Mesenchymal stem cell (in vitro differentiated cells and primary cell): ENCODE data around the gene NR1I2. TPM values are rescaled to one million over a fixed set of nuclear protein-coding genes. Genes with fewer than 3 reads are reported as not detected.

ENCODE experiments used
- DNase-seq: peaks from one replicate; pipeline ENCODE4 v3.0.0-alpha.2; 2013
- H2AFZ ChIP-seq: one replicate; pipeline ENCODE4 v1.6.1; 2013; ENCODE audit warnings: low read depth, mild to moderate bottlenecking, control low read depth, inconsistent platforms, low read length, moderate library complexity
- H2AK5ac ChIP-seq: 2 replicates; pipeline ENCODE4 v1.6.1; 2013; ENCODE audit warnings: low read length, moderate library complexity, mild to moderate bottlenecking, inconsistent platforms; ENCODE audit not compliant: severe bottlenecking
- H2BK120ac ChIP-seq: one replicate; pipeline ENCODE4 v1.6.1; 2013; ENCODE audit warnings: low read depth, mild to moderate bottlenecking, inconsistent platforms, low read length, moderate library complexity
- H2BK12ac ChIP-seq, 2 experiments: one replicate each; pipeline ENCODE4 v1.6.1; 2013; ENCODE audit warnings: inconsistent platforms in 2 of 2, low read length in 2 of 2, mild to moderate bottlenecking in 2 of 2, moderate library complexity in 2 of 2, control low read depth in 1 of 2
- H2BK15ac ChIP-seq: one replicate; pipeline ENCODE4 v1.6.1; 2013; ENCODE audit warnings: mild to moderate bottlenecking, low read depth, inconsistent platforms; ENCODE audit not compliant: poor library complexity, severe bottlenecking
- H2BK5ac ChIP-seq: 2 replicates; pipeline ENCODE4 v1.6.1; 2013; ENCODE audit warnings: low read depth, mild to moderate bottlenecking, low read length, control low read depth, inconsistent platforms; ENCODE audit not compliant: poor library complexity, severe bottlenecking
- H3K14ac ChIP-seq, 2 experiments: one replicate each; pipeline ENCODE4 v1.6.1; 2013; ENCODE audit warnings: inconsistent platforms in 2 of 2, low read length in 2 of 2, control low read depth in 1 of 2, mild to moderate bottlenecking in 1 of 2, moderate library complexity in 1 of 2
- H3K18ac ChIP-seq, 2 experiments: one replicate each; pipeline ENCODE4 v1.6.1; 2013; ENCODE audit warnings: inconsistent platforms in 2 of 2, low read length in 2 of 2, control low read depth in 1 of 2, low read depth in 1 of 2, mild to moderate bottlenecking in 1 of 2
- H3K23ac ChIP-seq, 2 experiments: one replicate each; pipeline ENCODE4 v1.6.1; 2013; ENCODE audit warnings: inconsistent platforms in 2 of 2, low read length in 2 of 2, mild to moderate bottlenecking in 2 of 2, moderate library complexity in 2 of 2, control low read depth in 1 of 2
- H3K27ac ChIP-seq: 2 replicates; pipeline ENCODE4 v1.5.1; 2013; ENCODE audit warnings: mild to moderate bottlenecking, moderate library complexity, low read length, control low read depth, inconsistent platforms; ENCODE audit not compliant: poor library complexity, severe bottlenecking
- H3K27me3 ChIP-seq, 2 experiments: 2 replicates each; pipeline versions ENCODE4 v1.6.1 to v1.7.0; 2013; ENCODE audit warnings: low read length in 2 of 2, mild to moderate bottlenecking in 2 of 2, moderate library complexity in 2 of 2, control low read depth in 1 of 2, inconsistent platforms in 1 of 2; ENCODE audit not compliant: control insufficient read depth in 1 of 2, insufficient read depth in 1 of 2
- H3K36me3 ChIP-seq, 2 experiments: 2 replicates each; pipeline versions ENCODE4 v1.6.1 to v1.7.0; 2013; ENCODE audit warnings: low read length in 2 of 2, control low read depth in 1 of 2, inconsistent platforms in 1 of 2, low read depth in 1 of 2, mild to moderate bottlenecking in 1 of 2; ENCODE audit not compliant: insufficient read depth in 2 of 2, control insufficient read depth in 1 of 2
- H3K4ac ChIP-seq, 2 experiments: one replicate each; pipeline ENCODE4 v1.6.1; 2013; ENCODE audit warnings: inconsistent platforms in 2 of 2, low read length in 2 of 2, mild to moderate bottlenecking in 2 of 2, moderate library complexity in 2 of 2, control low read depth in 1 of 2, low read depth in 1 of 2
- H3K4me1 ChIP-seq: 2 replicates; pipeline ENCODE4 v1.6.1; 2013; ENCODE audit warnings: low read depth, low read length, control low read depth; ENCODE audit not compliant: control insufficient read depth, insufficient read depth
- H3K4me2 ChIP-seq: 2 replicates; pipeline ENCODE4 v1.6.1; 2013; ENCODE audit warnings: low read length, mild to moderate bottlenecking, inconsistent platforms; ENCODE audit not compliant: poor library complexity, severe bottlenecking
- H3K4me3 ChIP-seq, 2 experiments: 2 replicates each; pipeline versions ENCODE4 v1.5.1 to v1.7.0; 2013; ENCODE audit warnings: low read length in 2 of 2, mild to moderate bottlenecking in 2 of 2, control low read depth in 1 of 2, low read depth in 1 of 2; ENCODE audit not compliant: insufficient read depth in 1 of 2
- H3K79me1 ChIP-seq: replicated peaks from 2 replicates; pipeline ENCODE4 v1.6.1; 2013; ENCODE audit warnings: mild to moderate bottlenecking, control low read depth, low read length, inconsistent platforms; ENCODE audit not compliant: poor library complexity, severe bottlenecking
- H3K9ac ChIP-seq: 2 replicates; pipeline ENCODE4 v1.7.0; 2013; ENCODE audit warnings: mild to moderate bottlenecking, low read length, moderate library complexity
- H3K9me3 ChIP-seq: 2 replicates; pipeline ENCODE4 v1.7.0; 2013; ENCODE audit warnings: mild to moderate bottlenecking, low read length; ENCODE audit not compliant: control insufficient read depth
- H4K8ac ChIP-seq: one replicate; pipeline ENCODE4 v1.6.1; 2013; ENCODE audit warnings: inconsistent platforms, mild to moderate bottlenecking, low read length, moderate library complexity
- H4K91ac ChIP-seq: one replicate; pipeline ENCODE4 v1.6.1; 2013; ENCODE audit warnings: mild to moderate bottlenecking, low read length, inconsistent platforms
- WGBS: methylation state at CpG from one replicate; pipeline ENCODE4 v1.1.7; 2013; ENCODE audit warnings: mixed read lengths; 5-methylcytosine and 5-hydroxymethylcytosine counted together
- polyA plus RNA-seq, 2 experiments: library from polyadenylated mRNA; stranded (reverse); fragments of 200-250 nt; gene quantifications; one replicate each; pipeline ENCODE4 v1.2.3, GENCODE V29; 2013

The NR1I2 gene
- not detected for polyA plus RNA-seq (2013, experiment 1 of 2)
- not detected for polyA plus RNA-seq (2013, experiment 2 of 2)

GRCh38 chr3:119781330-119782198 is at the start of gene NR1I2:
TSS of gene NR1I2 (plus strand) at chr3:119782101.
- Histone ChIP-seq H3K4me3 (no peak within 1 kb of the TSS), H3K4ac (no peak within 1 kb of the TSS), H3K27me3 (no peaks in the 10 kb centered on the region), H2BK15ac (no peak within 1 kb of the TSS), H4K8ac (no peak within 1 kb of the TSS), H3K36me3 (no peaks in the 10 kb centered on the region), H3K9me3 (peaks cover 4% of the 10 kb centered on the region), H3K4me2 (no peak within 1 kb of the TSS), H2AK5ac (no peak within 1 kb of the TSS), H2BK120ac (no peak within 1 kb of the TSS), H3K79me1 (no peaks in the 10 kb centered on the region), H3K27ac (no peak within 1 kb of the TSS), H3K18ac (no peak within 1 kb of the TSS), H3K23ac (no peak within 1 kb of the TSS), H2BK12ac (no peak within 1 kb of the TSS), H3K9ac (no peak within 1 kb of the TSS), H2BK5ac (no peak within 1 kb of the TSS), H4K91ac (no peak within 1 kb of the TSS), H2AFZ (no peak within 1 kb of the TSS), H3K14ac (no peak within 1 kb of the TSS), H3K4me1 (no peaks in the 10 kb centered on the region)
- DNase-seq = no peak
- 90% methylated on average over 9 of the region's 10 CpGs for WGBS

- Histone ChIP-seq H4K8ac (no peak overlapping the region), H2AK5ac (no peak overlapping the region), H2BK5ac (no peak overlapping the region), H3K36me3 (no peaks in the 10 kb centered on the region), H3K4me2 (no peak overlapping the region), H3K9me3 (no peaks in the 10 kb centered on the region), H2BK12ac (no peak overlapping the region), H2AFZ (no peak overlapping the region), H2BK15ac (no peak overlapping the region), H3K27ac (no peak overlapping the region), H3K27me3 (no peaks in the 10 kb centered on the region), H3K23ac (no peak overlapping the region), H3K79me1 (no peaks in the 10 kb centered on the region), H3K9ac (no peak overlapping the region), H3K18ac (no peak overlapping the region), H3K4me1 (peaks cover 2% of the 10 kb centered on the region), H3K4ac (no peak overlapping the region), H2BK120ac (no peak overlapping the region), H3K4me3 (no peak overlapping the region), H4K91ac (no peak overlapping the region), H3K14ac (no peak overlapping the region)
- no peak for DNase-seq
- WGBS = 100% methylated on average over 3 of the region's 5 CpGs
Observed at GRCh38 chr3:119733812-119734211, 48.1 kb upstream of the NR1I2 start.

- no peak overlapping the region for H3K27ac ChIP-seq
- no peaks in the 10 kb centered on the region for H3K79me1 ChIP-seq
- no peak overlapping the region for H3K9ac ChIP-seq
- H3K4ac ChIP-seq = no peak overlapping the region
- H2BK5ac ChIP-seq = no peak overlapping the region
- H3K14ac ChIP-seq = no peak overlapping the region
- no peak overlapping the region for H4K8ac ChIP-seq
- H3K4me1 ChIP-seq = peaks cover 2% of the 10 kb centered on the region
- no peaks in the 10 kb centered on the region for H3K36me3 ChIP-seq
- no peak overlapping the region for H2BK120ac ChIP-seq
- no peak overlapping the region for H3K23ac ChIP-seq
- H2AFZ ChIP-seq = no peak overlapping the region
- H3K4me2 ChIP-seq = no peak overlapping the region
- H3K27me3 ChIP-seq = no peaks in the 10 kb centered on the region
- H3K4me3 ChIP-seq = no peak overlapping the region
- H3K18ac ChIP-seq = no peak overlapping the region
- H3K9me3 ChIP-seq = no peaks in the 10 kb centered on the region
- H2AK5ac ChIP-seq = no peak overlapping the region
- H2BK15ac ChIP-seq = no peak overlapping the region
- no peak overlapping the region for H2BK12ac ChIP-seq
- H4K91ac ChIP-seq = no peak overlapping the region
- DNase-seq = no peak
Observed at GRCh38 chr3:119738741-119739140, 43.2 kb upstream of the NR1I2 start.

GRCh38 chr3:119741657-119742590 is 40.0 kb upstream of the NR1I2 start:
- H3K27ac ChIP-seq = no peak overlapping the region
- no peaks in the 10 kb centered on the region for H3K9me3 ChIP-seq
- no peak overlapping the region for H2AK5ac ChIP-seq
- peak overlapping the region in 1 of 2 experiments; percentile 28 for H3K18ac ChIP-seq
- H2BK12ac ChIP-seq = no peak overlapping the region
- H3K4me2 ChIP-seq = no peak overlapping the region
- no peak overlapping the region for H3K9ac ChIP-seq
- H2BK5ac ChIP-seq = no peak overlapping the region
- no peak overlapping the region for H3K23ac ChIP-seq
- no peak overlapping the region for H4K91ac ChIP-seq
- H2AFZ ChIP-seq = no peak overlapping the region
- DNase-seq = peak; percentile 5
- no peak overlapping the region for H2BK15ac ChIP-seq
- no peaks in the 10 kb centered on the region for H3K36me3 ChIP-seq
- H2BK120ac ChIP-seq = no peak overlapping the region
- H3K4ac ChIP-seq = no peak overlapping the region
- H3K27me3 ChIP-seq = no peaks in the 10 kb centered on the region
- no peak overlapping the region for H3K14ac ChIP-seq
- H3K4me1 ChIP-seq = peaks cover 2% of the 10 kb centered on the region
- no peaks in the 10 kb centered on the region for H3K79me1 ChIP-seq
- no peak overlapping the region for H4K8ac ChIP-seq
- WGBS = 90% methylated on average over 4 of the region's 5 CpGs
- H3K4me3 ChIP-seq = no peak overlapping the region
